GM23248 (cell line): ENCODE measurements around the gene B4GALT2. TPM values are rescaled to one million over a fixed set of nuclear protein-coding genes. Genes with fewer than 3 reads are reported as not detected.

ENCODE experiments used
- DNase-seq: peaks from one replicate; pipeline ENCODE4 v3.0.0-alpha.2; 2015
- H2AFZ ChIP-seq: fragments of 200-600 bp; sonication (generic); 2 replicates; pipeline ENCODE4 v1.6.1; 2016; ENCODE audit warnings: antibody characterized with exemption
- H3F3A ChIP-seq: fragments of 200-600 bp; sonication (generic); 2 replicates; pipeline ENCODE4 v1.6.1; 2016; ENCODE audit warnings: mild to moderate bottlenecking, antibody characterized with exemption, mixed run types; ENCODE audit not compliant: insufficient read depth
- H3K27ac ChIP-seq: fragments of 200-600 bp; sonication (generic); 2 replicates; pipeline ENCODE4 v1.5.1; 2016; ENCODE audit warnings: mild to moderate bottlenecking
- H3K27me3 ChIP-seq: fragments of 200-600 bp; sonication (generic); replicated peaks from 2 replicates; pipeline ENCODE4 v1.6.1; 2016; ENCODE audit warnings: mild to moderate bottlenecking; ENCODE audit not compliant: insufficient read depth
- H3K36me3 ChIP-seq: fragments of 200-600 bp; sonication (generic); 2 replicates; pipeline ENCODE4 v1.6.1; 2016; ENCODE audit warnings: low read depth, mild to moderate bottlenecking
- H3K4me1 ChIP-seq: fragments of 200-600 bp; sonication (generic); 2 replicates; pipeline ENCODE4 v1.6.1; 2016; ENCODE audit warnings: mild to moderate bottlenecking; ENCODE audit not compliant: insufficient read depth
- H3K4me2 ChIP-seq: fragments of 200-600 bp; sonication (generic); one replicate; pipeline ENCODE4 v1.6.1; 2016; ENCODE audit warnings: mild to moderate bottlenecking; ENCODE audit not compliant: unreplicated experiment
- H3K4me3 ChIP-seq: fragments of 200-600 bp; sonication (generic); 2 replicates; pipeline ENCODE4 v1.5.1; 2016; ENCODE audit warnings: mild to moderate bottlenecking
- H3K79me2 ChIP-seq: fragments of 200-600 bp; sonication (generic); 2 replicates; pipeline ENCODE4 v1.6.1; 2016; ENCODE audit warnings: mild to moderate bottlenecking; ENCODE audit not compliant: insufficient read depth
- H3K9ac ChIP-seq: fragments of 200-600 bp; sonication (generic); 2 replicates; pipeline ENCODE4 v1.6.1; 2016; ENCODE audit warnings: mild to moderate bottlenecking
- H3K9me2 ChIP-seq: fragments of 200-600 bp; sonication (generic); 2 replicates; pipeline ENCODE4 v1.6.1; 2016; ENCODE audit warnings: mixed run types, mild to moderate bottlenecking, moderate library complexity; ENCODE audit not compliant: insufficient read depth
- H3K9me3 ChIP-seq: fragments of 200-600 bp; sonication (generic); one replicate; pipeline ENCODE4 v1.6.1; 2017; ENCODE audit warnings: low read depth
- H4K20me1 ChIP-seq: fragments of 200-600 bp; sonication (generic); 2 replicates; pipeline ENCODE4 v1.6.0; 2016; ENCODE audit not compliant: insufficient read depth
- EZH2 ChIP-seq: fragments of 200-600 bp; sonication (generic); IDR thresholded peaks from 2 replicates; pipeline ENCODE4 v1.6.1; 2018; ENCODE audit warnings: antibody characterized with exemption, mild to moderate bottlenecking; ENCODE audit not compliant: insufficient read depth, poor library complexity, severe bottlenecking
- EZH2phosphoT487 ChIP-seq: fragments of 200-600 bp; sonication (generic); IDR thresholded peaks from 2 replicates; pipeline ENCODE4 v1.6.1; 2018; ENCODE audit warnings: antibody characterized with exemption, moderate library complexity, mild to moderate bottlenecking, low read depth; ENCODE audit not compliant: insufficient read depth
- WGBS, 2 experiments: methylation state at CpG; one replicate each; pipeline ENCODE4 v1.1.6; 2015 to 2017; ENCODE audit warnings: low lambda C conversion rate in 2 of 2, low coverage in 1 of 2; ENCODE audit errors: missing lambda C conversion rate in 2 of 2; 5-methylcytosine and 5-hydroxymethylcytosine counted together
- in situ Hi-C: fragments of 300-500 bp; cut with MboI; formaldehyde crosslinking; loops from 2 replicates; pipeline ENCODE4 v1.15.0; 2020
- polyA plus RNA-seq: library from polyadenylated mRNA; unstranded; fragments of >200 nt; fragmentation: Nextera tagmentation; extraction: Ambion mirVana; gene quantifications from 2 replicates; pipeline ENCODE4 v1.2.1, GENCODE V29; 2016
- total RNA-seq: library from RNA; depleted of rRNA; stranded (reverse); fragments of >200 nt; shearing (Covaris generic); gene quantifications from 2 replicates; pipeline ENCODE4 v1.2.3, GENCODE V29; 2014

The B4GALT2 gene
- total and polyA plus RNA-seq, 2 experiments from 2014 or later = 27.3 to 221 TPM

GRCh38 chr1:43976045-43976444, 3.0 kb upstream of the B4GALT2 start:
- H3K79me2 ChIP-seq = peaks cover 63% of the 10 kb centered on the region

DNA sequence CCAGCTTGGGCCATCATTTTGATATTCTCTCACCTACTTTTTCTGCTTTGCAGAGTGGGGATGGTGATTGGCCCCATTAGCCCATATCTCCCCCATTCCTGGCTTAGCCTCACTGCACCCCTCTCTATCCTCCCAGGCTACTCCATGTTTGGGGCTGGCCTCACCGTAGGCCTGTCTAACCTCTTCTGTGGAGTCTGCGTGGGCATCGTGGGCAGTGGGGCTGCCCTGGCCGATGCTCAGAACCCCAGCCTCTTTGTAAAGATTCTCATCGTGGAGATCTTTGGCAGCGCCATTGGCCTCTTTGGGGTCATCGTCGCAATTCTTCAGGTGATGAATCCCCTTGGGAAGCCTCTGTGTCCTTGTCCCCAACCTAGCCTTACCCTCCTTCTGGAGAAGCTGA, 2.1 kb upstream of the B4GALT2 start:
- no peak for DNase-seq
- Histone ChIP-seq H3F3A (peaks cover 14% of the 10 kb centered on the region; the same call in 1 of the 2 replicates), H2AFZ (no peak overlapping the region), H3K27ac (no peak overlapping the region), H3K79me2 (peaks cover 66% of the 10 kb centered on the region), H3K4me3 (no peak overlapping the region), H3K4me1 (peaks cover 28% of the 10 kb centered on the region), H3K4me2 (peak overlapping the region; percentile 2), H3K27me3 (no peaks in the 10 kb centered on the region), H4K20me1 (no peaks in the 10 kb centered on the region), H3K9me3 (no peaks in the 10 kb centered on the region), H3K9me2 (no peaks in the 10 kb centered on the region), H3K36me3 (peaks cover 10% of the 10 kb centered on the region; the same call in 1 of the 2 replicates), H3K9ac (no peak overlapping the region)
- in situ Hi-C loops = no loop called here
- TF ChIP-seq EZH2phosphoT487 (no peak), EZH2 (no peak)
- WGBS, 2 experiments = 90 to 92% methylated on average over 8 of the region's 8 CpGs

More at GRCh38 chr1:43976045-43976444, 3.0 kb upstream of the B4GALT2 start:
- peaks cover 10% of the 10 kb centered on the region; the same call in 1 of the 2 replicates for H3K36me3 ChIP-seq
- H3F3A ChIP-seq = peaks cover 14% of the 10 kb centered on the region; the same call in 1 of the 2 replicates
- no peak overlapping the region for H2AFZ ChIP-seq
- H4K20me1 ChIP-seq = no peaks in the 10 kb centered on the region
- no peak overlapping the region for H3K27ac ChIP-seq
- H3K4me1 ChIP-seq = peaks cover 28% of the 10 kb centered on the region
- no peak for TF ChIP-seq EZH2phosphoT487
- no peak for TF ChIP-seq EZH2
- in situ Hi-C loops = no loop called here
- peak overlapping the region; percentile 95 for H3K4me3 ChIP-seq
- peak overlapping the region; percentile 96 for H3K9ac ChIP-seq
- no peaks in the 10 kb centered on the region for H3K9me2 ChIP-seq
- no peaks in the 10 kb centered on the region for H3K27me3 ChIP-seq
- WGBS, 2 experiments = 64 to 65% methylated on average over 4 of the region's 4 CpGs
- H3K9me3 ChIP-seq = no peaks in the 10 kb centered on the region
- DNase-seq = no peak
- peak overlapping the region; percentile 96 for H3K4me2 ChIP-seq

DNA sequence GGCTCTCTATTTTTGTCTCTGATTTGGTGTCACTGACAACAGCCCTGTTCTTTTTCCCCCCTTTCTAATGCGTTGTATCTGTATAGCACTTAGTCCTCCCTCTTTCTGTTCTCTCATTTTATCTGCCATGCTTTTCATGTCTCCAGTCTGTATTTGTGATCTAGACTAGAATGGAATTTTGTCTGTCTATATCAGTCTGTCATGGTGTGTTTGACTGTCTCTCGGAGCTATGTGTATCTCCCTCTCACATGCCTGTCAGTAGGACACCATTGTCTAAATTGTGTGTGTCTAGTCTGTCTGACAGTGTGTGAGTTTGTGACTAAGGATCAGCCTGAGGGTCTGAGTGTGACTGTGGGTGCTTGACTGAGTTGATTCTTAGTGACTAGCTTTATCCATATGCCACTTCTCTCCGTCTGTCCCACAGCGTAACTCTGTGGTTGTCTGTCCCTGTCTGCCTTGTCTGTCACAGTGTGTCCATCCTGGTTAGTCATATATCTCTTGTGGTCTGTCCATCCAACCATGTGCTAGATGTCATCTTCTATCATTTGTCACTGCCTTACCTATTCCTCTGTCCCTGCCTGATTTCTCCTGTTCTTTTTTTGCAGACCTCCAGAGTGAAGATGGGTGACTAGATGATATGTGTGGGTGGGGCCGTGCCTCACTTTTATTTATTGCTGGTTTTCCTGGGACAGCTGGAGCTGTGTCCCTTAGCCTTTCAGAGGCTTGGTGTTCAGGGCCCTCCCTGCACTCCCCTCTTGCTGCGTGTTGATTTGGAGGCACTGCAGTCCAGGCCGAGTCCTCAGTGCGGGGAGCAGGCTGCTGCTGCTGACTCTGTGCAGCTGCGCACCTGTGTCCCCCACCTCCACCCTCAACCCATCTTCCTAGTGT, 1.4 kb upstream of the B4GALT2 start:
- no peak for TF ChIP-seq EZH2
- Histone ChIP-seq H3K4me3 (no peak overlapping the region; the same call in 1 of the 2 replicates), H4K20me1 (no peaks in the 10 kb centered on the region), H3K27me3 (no peaks in the 10 kb centered on the region), H3K36me3 (peaks cover 10% of the 10 kb centered on the region; the same call in 1 of the 2 replicates), H3K79me2 (peaks cover 73% of the 10 kb centered on the region), H3K27ac (no peak overlapping the region), H3K9ac (no peak overlapping the region), H3K9me2 (no peaks in the 10 kb centered on the region), H2AFZ (no peak overlapping the region), H3K4me1 (peaks cover 28% of the 10 kb centered on the region), H3K4me2 (peak overlapping the region; percentile 80), H3K9me3 (no peaks in the 10 kb centered on the region), H3F3A (peaks cover 14% of the 10 kb centered on the region; the same call in 1 of the 2 replicates)
- DNase-seq = no peak
- WGBS, 2 experiments = 94 to 97% methylated on average over 9 of the region's 9 CpGs
- in situ Hi-C loops = no loop called here

DNA sequence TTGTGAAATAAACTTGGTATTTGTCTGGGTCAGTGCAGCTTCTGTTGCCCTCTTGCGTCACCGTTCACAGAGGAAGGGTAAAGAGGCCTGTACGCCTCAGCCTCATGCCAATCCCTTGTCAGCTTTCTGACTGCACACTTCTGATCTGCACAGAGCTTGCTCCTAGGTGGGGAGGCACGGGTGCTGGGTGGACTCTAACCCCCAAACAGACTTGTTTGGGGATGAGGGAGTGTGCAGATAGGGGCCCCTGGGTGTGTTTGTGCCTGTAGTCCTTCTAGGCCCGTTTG, 803 bp upstream of the B4GALT2 start:
- TF ChIP-seq EZH2phosphoT487 (no peak), EZH2 (no peak)
- H3F3A ChIP-seq = peaks cover 14% of the 10 kb centered on the region; the same call in 1 of the 2 replicates
- 0 out of 2 replicates have a peak overlapping the region, but pooled peaks have one; percentile 36 for H3K27ac ChIP-seq
- H4K20me1 ChIP-seq = no peaks in the 10 kb centered on the region
- in situ Hi-C loops = no loop called here
- no peaks in the 10 kb centered on the region for H3K27me3 ChIP-seq
- H3K4me2 ChIP-seq = peak overlapping the region; percentile 80
- peaks cover 76% of the 10 kb centered on the region for H3K79me2 ChIP-seq
- peaks cover 10% of the 10 kb centered on the region; the same call in 1 of the 2 replicates for H3K36me3 ChIP-seq
- H3K9ac ChIP-seq = peak overlapping the region; percentile 80
- H3K9me2 ChIP-seq = no peaks in the 10 kb centered on the region
- H3K9me3 ChIP-seq = no peaks in the 10 kb centered on the region
- H2AFZ ChIP-seq = no peak overlapping the region
- WGBS, 2 experiments = 79 to 80% methylated on average over 5 of the region's 5 CpGs
- peaks cover 28% of the 10 kb centered on the region for H3K4me1 ChIP-seq
- no peak for DNase-seq
- H3K4me3 ChIP-seq = peak overlapping the region; percentile 85

DNA sequence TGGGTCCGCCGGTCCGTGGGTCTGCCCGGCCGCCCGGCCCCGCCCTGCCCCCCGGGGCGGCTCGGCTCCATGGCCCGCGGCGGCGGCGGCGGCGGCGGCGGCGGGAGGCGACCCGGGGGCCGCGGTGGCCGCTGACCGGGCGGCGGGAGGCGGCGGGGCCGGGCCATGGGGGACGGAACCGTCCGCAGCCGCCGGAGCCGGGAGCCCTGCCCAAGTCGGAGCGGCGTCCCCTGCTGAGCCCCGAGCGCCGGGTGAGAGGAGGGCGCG, 184 bp downstream of the B4GALT2 start:
- Histone ChIP-seq H3K27ac (peak overlapping the region; percentile 80), H4K20me1 (no peaks in the 10 kb centered on the region), H3K36me3 (peaks cover 10% of the 10 kb centered on the region; the same call in 1 of the 2 replicates), H3K9ac (peak overlapping the region; percentile 90), H3K79me2 (peaks cover 81% of the 10 kb centered on the region), H3K9me2 (no peaks in the 10 kb centered on the region), H2AFZ (no peak overlapping the region; the same call in 1 of the 2 replicates), H3F3A (peaks cover 8% of the 10 kb centered on the region; the same call in 1 of the 2 replicates), H3K4me2 (peak overlapping the region; percentile 94), H3K4me1 (peaks cover 28% of the 10 kb centered on the region), H3K4me3 (peak overlapping the region; percentile 79), H3K27me3 (no peaks in the 10 kb centered on the region), H3K9me3 (no peaks in the 10 kb centered on the region)
- TF ChIP-seq EZH2phosphoT487 (no peak), EZH2 (no peak)
- DNase-seq = no peak
- 0 to 5% methylated on average over 1 to 3 of the region's 45 CpGs for WGBS, 2 experiments
- in situ Hi-C loops = no loop called here
